K562 (cell line): ENCODE results near the gene UBR3. TPM values are rescaled to one million over a fixed set of nuclear protein-coding genes. Genes with fewer than 3 reads are reported as not detected.

ENCODE experiments used
- ATAC-seq: fragments of 200-7000 bp; cut with Tn5 transposase; 3 replicates; pipeline ENCODE4 v1.9.1; 2020; ENCODE audit warnings: moderate library complexity
- BruUV-seq: library from RNA; stranded (reverse); fragments of 400-500 nt; replicated peaks from 2 replicates; lab custom pipeline; 2021; lab: Mats Ljungman, UMichigan
- CTCF ChIA-PET: fragments of 300-600 bp; formaldehyde crosslinking; extraction: SDS; loops from one replicate; lab custom pipeline; 2021; ENCODE audit warnings: low intra/inter-chr PET ratio; lab: Yijun Ruan, JAX
- POLR2A ChIA-PET: fragments of 300-600, 350-650 bp; sonication (Branson Sonifier 250); formaldehyde crosslinking; extraction: SDS; loops from one replicate; lab custom pipeline; 2021; ENCODE audit warnings: antibody characterized with exemption, inconsistent platforms; lab: Yijun Ruan, JAX
- DNase-seq, 4 experiments: peaks; one replicate each; pipeline versions ENCODE4 v3.0.0 to v3.0.0-alpha.2; 2011 to 2018; ENCODE audit warnings: low spot score in 3 of 4, mixed read lengths in 3 of 4; ENCODE audit errors: extremely low read depth in 1 of 4
- FAIRE-seq: peaks from 2 replicates; lab custom pipeline; 2011; peaks lifted over from hg19 to GRCh38; lab: Jason Lieb, UNC
- H2AFZ ChIP-seq: 2 replicates; pipeline ENCODE4 v1.6.0; 2011; ENCODE audit warnings: low read depth, low read length, control low read depth, inconsistent platforms
- H3K27ac ChIP-seq: fragments of 200-600 bp; 3 replicates; pipeline ENCODE4 v1.8.0; 2011; ENCODE audit warnings: low read depth, mild to moderate bottlenecking, control low read depth, inconsistent platforms, low read length, moderate library complexity, mixed read lengths; ENCODE audit errors: extremely low read depth
- H3K27me3 ChIP-seq, 2 experiments: fragments of 300-600 bp in 1 of 2; 2 replicates in 1 of 2; 3 replicates in 1 of 2; pipeline versions ENCODE4 v1.6.0 to v1.8.0; 2011; ENCODE audit warnings: inconsistent platforms in 2 of 2, low read length in 2 of 2, mild to moderate bottlenecking in 1 of 2, mixed read lengths in 1 of 2, moderate library complexity in 1 of 2; ENCODE audit not compliant: control insufficient read depth in 2 of 2, insufficient read depth in 2 of 2
- H3K36me3 ChIP-seq: fragments of 300-600 bp; 3 replicates; pipeline ENCODE4 v1.8.0; 2011; ENCODE audit warnings: mild to moderate bottlenecking, low read length, inconsistent platforms; ENCODE audit not compliant: control insufficient read depth, insufficient read depth
- H3K4me1 ChIP-seq, 2 experiments: fragments of 200-600 bp in 1 of 2; replicated peaks in 1 of 2; 2 replicates in 1 of 2; 3 replicates in 1 of 2; pipeline versions ENCODE4 v1.5.1 to v1.8.0; 2011; ENCODE audit warnings: inconsistent platforms in 2 of 2, low read length in 2 of 2, mild to moderate bottlenecking in 1 of 2, mixed read lengths in 1 of 2, moderate library complexity in 1 of 2; ENCODE audit not compliant: control insufficient read depth in 2 of 2, insufficient read depth in 2 of 2
- H3K4me2 ChIP-seq: 2 replicates; pipeline ENCODE4 v1.6.1; 2011; ENCODE audit warnings: low read length, control low read depth, inconsistent platforms, mixed read lengths; ENCODE audit not compliant: insufficient read depth
- H3K4me3 ChIP-seq: fragments of 200-600 bp; sonication (generic), shearing (Covaris generic); 2 replicates; pipeline ENCODE4 v1.5.1; 2016; ENCODE audit warnings: control low read depth, inconsistent platforms
- H3K79me2 ChIP-seq: fragments of 200-600 bp; 3 replicates; pipeline ENCODE4 v1.8.0; 2011; ENCODE audit warnings: low read length, inconsistent platforms; ENCODE audit not compliant: control insufficient read depth, insufficient read depth
- H3K9ac ChIP-seq, 2 experiments: 2 replicates each; pipeline versions ENCODE4 v1.6.0 to v1.6.1; 2011; ENCODE audit warnings: low read depth in 2 of 2, low read length in 2 of 2, control low read depth in 1 of 2, inconsistent platforms in 1 of 2, mild to moderate bottlenecking in 1 of 2, mixed read lengths in 1 of 2; ENCODE audit not compliant: insufficient read depth in 1 of 2
- H3K9me1 ChIP-seq: one replicate; pipeline ENCODE4 v1.6.0; 2011; ENCODE audit warnings: inconsistent platforms, mild to moderate bottlenecking, low read length, moderate library complexity; ENCODE audit not compliant: control insufficient read depth, insufficient read depth
- H3K9me3 ChIP-seq: replicated peaks from 2 replicates; pipeline ENCODE4 v1.5.1; 2011; ENCODE audit warnings: low read depth, low read length, inconsistent platforms; ENCODE audit not compliant: control insufficient read depth, insufficient read depth
- H4K20me1 ChIP-seq: replicated peaks from 2 replicates; pipeline ENCODE4 v1.6.1; 2011; ENCODE audit warnings: low read length, inconsistent platforms, mixed read lengths; ENCODE audit not compliant: control insufficient read depth, insufficient read depth
- C11orf30 ChIP-seq: fragments of 450-650 bp; IDR thresholded peaks from 2 replicates; pipeline ENCODE4 v1.6.1; 2016; ENCODE audit warnings: low read depth, mild to moderate bottlenecking
- CSDE1 ChIP-seq, 2 experiments: fragments of 450-650 bp; IDR thresholded peaks; 2 replicates each; pipeline ENCODE4 v1.6.1; 2016; ENCODE audit warnings: mild to moderate bottlenecking in 1 of 2
- GTF2F1 ChIP-seq: IDR thresholded peaks from 2 replicates; pipeline ENCODE4 v1.6.1; 2011; ENCODE audit warnings: low read depth, low read length, improper control_type of control experiment
- KDM4B ChIP-seq, 2 experiments: fragments of 450-650 bp in 1 of 2; sonication (generic) in 1 of 2; IDR thresholded peaks; 2 replicates each; pipeline ENCODE4 v1.6.1; 2016 to 2017; ENCODE audit warnings: borderline replicate concordance in 2 of 2, antibody characterized with exemption in 1 of 2, low read depth in 1 of 2, mild to moderate bottlenecking in 1 of 2
- KLF16 ChIP-seq: IDR thresholded peaks from 2 replicates; pipeline ENCODE4 v1.6.1; 2016; ENCODE audit warnings: antibody characterized with exemption
- MEIS2 ChIP-seq: fragments of 450-650 bp; IDR thresholded peaks from 2 replicates; pipeline ENCODE4 v1.6.1; 2014; ENCODE audit warnings: mild to moderate bottlenecking; ENCODE audit not compliant: partially characterized antibody
- POLR2H ChIP-seq: IDR thresholded peaks from 2 replicates; pipeline ENCODE4 v1.6.1; 2016; ENCODE audit warnings: missing genetic modification characterization, low read depth, mild to moderate bottlenecking, control low read depth, missing compliant biosample characterization, moderate library complexity
- RFX1 ChIP-seq: fragments of 450-650 bp; IDR thresholded peaks from 2 replicates; pipeline ENCODE4 v1.6.1; 2016; ENCODE audit warnings: mild to moderate bottlenecking, moderate library complexity
- RFX7 ChIP-seq: fragments of 250-450 bp; sonication (Bioruptor Pico); IDR thresholded peaks from 2 replicates; pipeline ENCODE4 v1.5.1; 2021; ENCODE audit warnings: mild to moderate bottlenecking
- ZNF124 ChIP-seq: sonication (generic); formaldehyde crosslinking; IDR thresholded peaks from 2 replicates; pipeline ENCODE4 v1.8.1; 2022; ENCODE audit warnings: missing genetic modification reagents
- ZNF707 ChIP-seq: fragments of 250-450 bp; sonication (Bioruptor Pico); conservative IDR thresholded peaks from 2 replicates; pipeline ENCODE4 v1.8.0; 2022; ENCODE audit warnings: inconsistent platforms, mild to moderate bottlenecking, moderate library complexity
- ZSCAN29 ChIP-seq: fragments of 450-650 bp; IDR thresholded peaks from 2 replicates; pipeline ENCODE4 v1.6.1; 2017
- WGBS: fragments of 100-300 bp; shearing (Covaris generic); methylation state at CpG from one replicate; pipeline ENCODE4 v1.1.6; 2016; ENCODE audit warnings: low coverage, mixed read lengths; ENCODE audit not compliant: insufficient coverage; ENCODE audit errors: missing lambda C conversion rate; 5-methylcytosine and 5-hydroxymethylcytosine counted together
- in situ Hi-C: fragments of 300-500 bp; cut with MboI; formaldehyde crosslinking; loops from 4 replicates; pipeline ENCODE4 v1.15.0; 2018; ENCODE audit warnings: inconsistent platforms, mixed read lengths
- intact Hi-C: fragments of 100-400 bp; cut with micrococcal nuclease; formaldehyde crosslinking; loops from 2 replicates; pipeline ENCODE4 v1.14.2; 2022
- polyA plus RNA-seq, 8 experiments: library from polyadenylated mRNA; depleted of rRNA in 4 of 8; stranded (reverse) in 5 of 8; unstranded in 3 of 8; fragments of >200 nt; fragmentation: Nextera tagmentation in 2 of 8; fragmentation: Illumina TruSeq in 1 of 8; extraction: Ambion mirVana in 2 of 8; extraction: Trizol in 1 of 8; gene quantifications; 2 replicates each; pipeline versions ENCODE4 v1.2.1 to v1.2.3, GENCODE V29; 2011 to 2014; ENCODE audit warnings: inconsistent platforms in 1 of 8, missing spikeins in 1 of 8
- total RNA-seq, 7 experiments: library from RNA; depleted of rRNA in 6 of 7; stranded (reverse); fragments of >200 nt in 6 of 7; fragmentation: Illumina TruSeq in 2 of 7; extraction: Trizol in 2 of 7; gene quantifications; 2 replicates each; pipeline versions ENCODE4 v1.2.1 to v1.2.3, GENCODE V29; 2011 to 2021; ENCODE audit warnings: low replicate concordance in 1 of 7
- TF ChIP-seq, protein P1 (sequence below): fragments of 250-450 bp; sonication (Bioruptor Pico); IDR thresholded peaks from 2 replicates; pipeline ENCODE4 v1.5.0; 2021; ENCODE audit warnings: mild to moderate bottlenecking, moderate library complexity
- TF ChIP-seq, protein P2 (sequence below): fragments of 250-450 bp; sonication (Bioruptor Pico); IDR thresholded peaks from 2 replicates; pipeline ENCODE4 v1.8.0; 2021; ENCODE audit warnings: mild to moderate bottlenecking, moderate library complexity

The UBR3 gene
- total and polyA plus RNA-seq, 9 of the 15 experiments (the other 6 are each of a cell fraction or from before 2014, with no cell fraction given), result 14.4 to 63.5 (median 40.4) TPM

DNA sequence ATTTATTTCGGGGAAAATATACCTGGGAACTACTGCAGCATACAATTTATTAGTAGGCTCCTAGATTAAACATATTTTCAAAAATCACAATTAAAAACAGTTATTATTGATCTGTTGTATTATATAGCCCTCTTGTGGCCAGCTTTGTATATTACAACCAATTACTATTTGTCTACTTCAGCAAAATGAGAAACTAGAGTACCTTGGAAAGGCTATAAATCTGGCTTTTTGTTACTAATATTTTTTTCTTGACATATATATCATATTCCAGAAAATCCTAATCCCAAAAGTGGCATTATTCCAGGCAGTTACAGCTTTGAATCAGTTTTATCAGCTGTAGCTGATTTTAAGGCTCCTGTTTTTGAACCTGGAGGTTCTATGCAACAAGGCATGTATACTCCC, 101.2 kb downstream of the UBR3 start (continued):
- peak; percentile 93 for TF ChIP-seq C11orf30

DNA sequence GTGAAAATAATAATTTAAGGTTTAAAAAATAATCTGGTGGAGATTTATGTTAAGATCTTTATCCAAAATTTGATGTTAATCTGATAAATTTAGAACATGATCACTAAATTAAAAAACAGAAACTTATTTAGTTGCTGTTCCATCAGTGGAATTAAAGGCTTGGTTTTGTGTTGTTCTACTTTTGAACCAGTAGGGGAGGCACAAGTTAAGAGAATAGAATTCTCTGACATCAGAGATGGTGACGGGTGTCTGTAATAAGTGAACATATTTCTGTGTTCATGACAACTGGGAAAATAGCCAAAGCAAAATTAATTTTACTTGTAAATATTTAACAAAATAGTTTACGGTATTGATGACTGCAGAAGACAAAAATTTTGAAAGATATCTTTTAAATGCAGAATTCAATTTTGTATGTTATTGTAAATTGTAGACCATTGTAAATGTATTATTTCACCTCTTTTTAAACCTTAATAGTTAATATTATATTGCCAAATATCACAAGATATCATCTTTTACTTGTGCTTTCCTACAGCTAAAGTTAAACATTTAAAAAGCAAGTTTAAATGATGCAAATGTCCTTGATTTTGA, 106.0 kb downstream of the UBR3 start:
- no TSS peak for BruUV-seq
- no peak overlapping the region for H2AFZ ChIP-seq
- no peak overlapping the region for H3K9ac ChIP-seq
- FAIRE-seq (peak; percentile 23), DNase-seq (peak; percentile 52 to 66 (median 65)), ATAC-seq (peak; percentile 90)
- H4K20me1 ChIP-seq, result no peaks in the 10 kb centered on the region
- H3K4me1 ChIP-seq, result no peaks in the 10 kb centered on the region
- no peak overlapping the region for H3K4me3 ChIP-seq
- H3K9me1 ChIP-seq, result no peaks in the 10 kb centered on the region
- 41% methylated on average over 2 of the region's 2 CpGs for WGBS
- ChIA-PET POLR2A (no interaction called here), CTCF (interaction anchor here (1.3 to 2.6 kb wide), 4 partner anchors 51 to 883 kb away, joined by 4 to 26 read pairs (median 11); partner anchors contain the start of genes GAD1 and METTL5)
- no peak overlapping the region for H3K4me2 ChIP-seq
- H3K79me2 ChIP-seq, result no peaks in the 10 kb centered on the region
- no peaks in the 10 kb centered on the region for H3K9me3 ChIP-seq
- intact Hi-C loops (loop anchor here (1.0 to 10.0 kb wide), 6 partner anchors 50 to 882 kb away; no protein-coding TSS in a partner anchor), in situ Hi-C loops (loop anchor here (10.0 to 25.0 kb wide), 2 partner anchors 478 to 879 kb away; partner anchors contain the start of gene GAD1)
- H3K27me3 ChIP-seq, result no peaks in the 10 kb centered on the region
- no peak overlapping the region for H3K27ac ChIP-seq
- peaks cover 37% of the 10 kb centered on the region; the same call in 1 of the 3 replicates for H3K36me3 ChIP-seq
- TF ChIP-seq POLR2H (tag), result peak; percentile 54
- TF ChIP-seq MEIS2, result peak; percentile 57
- TF ChIP-seq ZNF124, result no peak
- no peak for TF ChIP-seq RFX7 (CRISPR knock-in tag)
- peak; percentile 75 for TF ChIP-seq KLF16
- TF ChIP-seq ZNF707 (CRISPR knock-in tag), result no peak
- no peak for TF ChIP-seq GTF2F1
- TF ChIP-seq RFX1, result peak; percentile 18; the same call in 1 of the 2 replicates
- no peak for TF ChIP-seq KDM4B (IDR thresholded peaks at IDR 0.05; ENCODE audit: borderline replicate concordance in 2 of 2, low read depth in 1 of 2)
- TF ChIP-seq, protein P1, sequence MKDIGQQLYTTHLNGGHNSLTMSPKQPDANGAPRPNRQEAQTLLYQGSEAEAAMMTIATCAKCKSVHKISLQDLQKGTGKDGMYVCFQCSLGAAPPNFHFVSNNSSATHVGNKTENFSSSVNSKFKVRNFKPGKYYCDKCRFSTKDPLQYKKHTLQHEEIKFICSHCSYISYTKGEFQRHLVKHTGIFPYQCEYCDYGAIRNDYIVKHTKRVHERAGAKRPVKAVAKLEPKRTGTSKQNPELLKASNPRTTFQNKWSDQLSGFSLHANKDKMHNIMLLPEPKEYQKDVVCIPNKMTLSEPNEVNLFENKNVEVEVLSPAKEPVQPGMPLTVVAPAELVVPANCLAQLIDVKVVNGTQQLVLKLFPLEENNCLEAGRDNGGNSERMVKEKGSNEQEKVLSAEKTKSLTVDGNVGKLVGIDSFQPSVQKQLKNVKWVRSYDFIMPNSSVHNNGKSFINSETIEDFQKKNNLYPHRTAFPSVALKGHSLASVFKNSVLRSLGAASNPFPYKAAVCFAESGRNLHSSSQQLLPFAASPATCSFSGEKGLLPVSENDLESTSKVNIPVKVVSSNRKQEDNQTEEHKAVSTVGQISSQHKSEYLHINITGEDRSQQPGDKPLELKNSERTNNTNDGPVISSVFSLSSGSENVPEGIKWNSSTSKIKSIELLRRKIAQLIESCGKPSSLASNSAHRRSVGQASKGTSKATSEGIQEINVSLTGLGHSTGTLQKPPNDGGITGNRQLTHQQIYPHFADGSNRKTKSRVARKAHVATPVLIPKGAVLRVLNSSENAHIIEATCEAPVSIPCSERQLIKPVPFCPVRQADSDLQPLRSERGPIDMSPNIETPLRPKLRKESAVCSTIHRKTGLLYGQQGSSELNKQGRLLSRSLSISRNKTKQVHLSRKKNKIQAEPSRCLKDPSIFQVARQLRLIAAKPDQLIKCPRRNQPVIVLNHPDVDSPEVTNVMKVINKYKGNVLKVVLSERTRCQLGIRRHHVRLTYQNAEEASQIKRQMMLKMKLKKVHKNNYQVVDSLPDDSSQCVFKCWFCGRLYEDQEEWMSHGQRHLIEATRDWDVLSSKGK (CRISPR knock-in tag), result no peak
- TF ChIP-seq ZSCAN29, result no peak
- TF ChIP-seq, protein P2, sequence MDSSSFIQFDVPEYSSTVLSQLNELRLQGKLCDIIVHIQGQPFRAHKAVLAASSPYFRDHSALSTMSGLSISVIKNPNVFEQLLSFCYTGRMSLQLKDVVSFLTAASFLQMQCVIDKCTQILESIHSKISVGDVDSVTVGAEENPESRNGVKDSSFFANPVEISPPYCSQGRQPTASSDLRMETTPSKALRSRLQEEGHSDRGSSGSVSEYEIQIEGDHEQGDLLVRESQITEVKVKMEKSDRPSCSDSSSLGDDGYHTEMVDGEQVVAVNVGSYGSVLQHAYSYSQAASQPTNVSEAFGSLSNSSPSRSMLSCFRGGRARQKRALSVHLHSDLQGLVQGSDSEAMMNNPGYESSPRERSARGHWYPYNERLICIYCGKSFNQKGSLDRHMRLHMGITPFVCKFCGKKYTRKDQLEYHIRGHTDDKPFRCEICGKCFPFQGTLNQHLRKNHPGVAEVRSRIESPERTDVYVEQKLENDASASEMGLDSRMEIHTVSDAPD (CRISPR knock-in tag), result no peak
- TF ChIP-seq CSDE1 (IDR thresholded peaks at IDR 0.05), result 0 out of 4 replicates have a peak, but pooled peaks of 1 of the 2 experiments have one; percentile 5
